Endothelial cell of umbilical vein (primary cell): Measurements from ENCODE around the gene ITGA3. TPM values are rescaled to one million over a fixed set of nuclear protein-coding genes. Genes with fewer than 3 reads are reported as not detected.

Experiments
- BruUV-seq: library from RNA; stranded (reverse); fragments of 400-500 nt; replicated peaks from 2 replicates; lab custom pipeline; 2021; lab: Mats Ljungman, UMichigan
- CTCF ChIA-PET: fragments of 300-600, 350-600 bp; sonication (Branson Sonifier 250); formaldehyde crosslinking; loops from one replicate; lab custom pipeline; 2021; ENCODE audit warnings: antibody characterized with exemption, inconsistent platforms; lab: Charles Lee
- POLR2A ChIA-PET: fragments of 300-600, 350-600 bp; sonication (Branson Sonifier 250); formaldehyde crosslinking; loops from one replicate; lab custom pipeline; 2021; ENCODE audit warnings: antibody characterized with exemption, inconsistent platforms; lab: Charles Lee
- DNase-seq: peaks from one replicate; pipeline ENCODE4 v3.0.0-alpha.2; 2011; ENCODE audit warnings: low read depth, low spot score
- FAIRE-seq: peaks from 2 replicates; lab custom pipeline; 2011; peaks lifted over from hg19 to GRCh38; lab: Jason Lieb, UNC
- H2AFZ ChIP-seq: 2 replicates; pipeline ENCODE4 v1.6.0; 2012; ENCODE audit warnings: low read depth, low read length, control low read depth, inconsistent platforms
- H3K27ac ChIP-seq: 2 replicates; pipeline ENCODE4 v1.5.1; 2011; ENCODE audit warnings: low read depth, mild to moderate bottlenecking, control low read depth, low read length, moderate library complexity; ENCODE audit not compliant: insufficient read depth
- H3K27me3 ChIP-seq, 2 experiments: 2 replicates each; pipeline versions ENCODE4 v1.6.0 to v1.6.1; 2011; ENCODE audit warnings: low read length in 2 of 2, mixed read lengths in 1 of 2; ENCODE audit not compliant: control insufficient read depth in 2 of 2, insufficient read depth in 2 of 2
- H3K36me3 ChIP-seq, 2 experiments: 2 replicates in 1 of 2; 3 replicates in 1 of 2; pipeline ENCODE4 v1.5.1; 2011; ENCODE audit warnings: low read length in 2 of 2, mild to moderate bottlenecking in 1 of 2, moderate library complexity in 1 of 2; ENCODE audit not compliant: control insufficient read depth in 2 of 2, insufficient read depth in 2 of 2; ENCODE audit errors: extremely low read depth in 1 of 2
- H3K4me1 ChIP-seq: 3 replicates; pipeline ENCODE4 v1.5.1; 2011; ENCODE audit warnings: mild to moderate bottlenecking, low read length; ENCODE audit not compliant: control insufficient read depth, insufficient read depth; ENCODE audit errors: extremely low read depth
- H3K4me2 ChIP-seq: 2 replicates; pipeline ENCODE4 v1.6.1; 2011; ENCODE audit warnings: low read length, control low read depth, mixed read lengths; ENCODE audit not compliant: insufficient read depth
- H3K4me3 ChIP-seq, 3 experiments: fragments of 200-600 bp in 1 of 3; sonication (generic), shearing (Covaris generic) in 1 of 3; replicated peaks in 1 of 3; 2 replicates each; pipeline ENCODE4 v1.5.1; 2011 to 2016; ENCODE audit warnings: control low read depth in 3 of 3, low read length in 3 of 3, mild to moderate bottlenecking in 2 of 3, inconsistent platforms in 1 of 3, low read depth in 1 of 3, moderate library complexity in 1 of 3; ENCODE audit not compliant: insufficient read depth in 1 of 3
- H3K79me2 ChIP-seq: 2 replicates; pipeline ENCODE4 v1.6.0; 2012; ENCODE audit warnings: low read length, inconsistent platforms; ENCODE audit not compliant: control insufficient read depth, insufficient read depth
- H3K9ac ChIP-seq: replicated peaks from 2 replicates; pipeline ENCODE3; 2011; ENCODE audit warnings: low read length, control low read depth; ENCODE audit not compliant: insufficient read depth; ENCODE audit errors: extremely low read depth
- H3K9me1 ChIP-seq: replicated peaks from 3 replicates; pipeline ENCODE4 v1.6.0; 2011; ENCODE audit warnings: mild to moderate bottlenecking, low read length; ENCODE audit not compliant: control insufficient read depth, insufficient read depth; ENCODE audit errors: extremely low read depth
- H3K9me3 ChIP-seq: replicated peaks from 2 replicates; pipeline ENCODE4 v1.5.1; 2012; ENCODE audit warnings: low read length, inconsistent platforms; ENCODE audit not compliant: control insufficient read depth, insufficient read depth
- H4K20me1 ChIP-seq: replicated peaks from 2 replicates; pipeline ENCODE3; 2011; ENCODE audit warnings: mild to moderate bottlenecking, low read length; ENCODE audit not compliant: control insufficient read depth, insufficient read depth; ENCODE audit errors: extremely low read depth
- CTCF ChIP-seq, 2 donors: IDR thresholded peaks; 1 replicate in 1 of 2; 2 replicates in 1 of 2; pipeline ENCODE4 v1.5.1; 2011; ENCODE audit warnings: low read length in 2 of 2, mild to moderate bottlenecking in 2 of 2, moderate library complexity in 2 of 2, control low read depth in 1 of 2, inconsistent platforms in 1 of 2, low read depth in 1 of 2; ENCODE audit not compliant: insufficient read depth in 1 of 2; ENCODE audit errors: extremely low read depth in 1 of 2
- EZH2 ChIP-seq: IDR thresholded peaks from 2 replicates; pipeline ENCODE4 v1.6.1; 2012; ENCODE audit warnings: borderline replicate concordance, low read depth, mild to moderate bottlenecking, moderate library complexity, low read length, inconsistent platforms; ENCODE audit not compliant: severe bottlenecking
- FOS ChIP-seq: IDR thresholded peaks from 2 replicates; pipeline ENCODE4 v1.6.1; 2011; ENCODE audit warnings: mild to moderate bottlenecking, low read length, moderate library complexity, borderline replicate concordance; ENCODE audit not compliant: insufficient read depth
- GATA2 ChIP-seq: IDR thresholded peaks from 2 replicates; pipeline ENCODE4 v1.7.0; 2011; ENCODE audit warnings: low read depth, mild to moderate bottlenecking, moderate library complexity, mixed read lengths, low read length; ENCODE audit not compliant: insufficient read length, insufficient read depth
- JUN ChIP-seq: IDR thresholded peaks from 2 replicates; pipeline ENCODE4 v1.6.1; 2011; ENCODE audit warnings: borderline replicate concordance, low read depth; ENCODE audit not compliant: insufficient read length, insufficient read depth
- MAX ChIP-seq: IDR thresholded peaks from 2 replicates; pipeline ENCODE4 v1.6.1; 2011; ENCODE audit not compliant: insufficient read depth, insufficient read length
- MYC ChIP-seq: IDR thresholded peaks from one replicate; pipeline ENCODE4 v1.6.1; 2011; ENCODE audit warnings: mild to moderate bottlenecking, low read depth, low read length
- POLR2A ChIP-seq: IDR thresholded peaks from 2 replicates; pipeline ENCODE4 v1.6.1; 2012; ENCODE audit warnings: low read depth, mild to moderate bottlenecking, control low read depth, low read length
- POLR2AphosphoS5 ChIP-seq: IDR thresholded peaks from 2 replicates; pipeline ENCODE4 v1.6.1; 2012; ENCODE audit warnings: low read depth, mild to moderate bottlenecking, control low read depth, low read length, moderate library complexity; ENCODE audit not compliant: insufficient read depth
- dilution Hi-C: fragments of 300-500 bp; cut with MboI; formaldehyde crosslinking; loops from one replicate; pipeline ENCODE4 v1.15.0; 2019; ENCODE audit warnings: low sequenced_read_pairs; ENCODE audit not compliant: extremely low pct_ligation_motif_present
- intact Hi-C: fragments of 100-400 bp; cut with micrococcal nuclease; formaldehyde crosslinking; loops from one replicate; pipeline ENCODE4 v1.10.0; 2022
- polyA plus RNA-seq, 4 experiments: library from polyadenylated mRNA; depleted of rRNA in 3 of 4; stranded (reverse) in 3 of 4; unstranded in 1 of 4; fragments of >200 nt; gene quantifications; 2 replicates each; pipeline versions ENCODE4 v1.2.1 to v1.2.3, GENCODE V29; 2011 to 2012; ENCODE audit warnings: missing spikeins in 1 of 4
- total RNA-seq: library from RNA; stranded (reverse); gene quantifications from 2 replicates; pipeline ENCODE4 v1.2.3, GENCODE V29; 2021

Gene ITGA3
- total and polyA plus RNA-seq, 2 donors (not counting 3 experiments of a cell fraction or from before 2014, with no cell fraction given): 92.7 to 112 TPM

- H3K36me3 ChIP-seq: peaks cover 0 to 5% of the 10 kb centered on the region in 2 experiments
- DNase-seq: no peak
- no peak overlapping the region for H3K4me2 ChIP-seq
- no peaks in the 10 kb centered on the region for H3K79me2 ChIP-seq
- no peak overlapping the region for H3K27ac ChIP-seq
- H3K9me3 ChIP-seq: no peaks in the 10 kb centered on the region
- intact Hi-C loops (no loop called here), dilution Hi-C loops (no loop called here)
- CTCF ChIA-PET: interaction anchor here (3.5 to 3.9 kb wide), 2 partner anchors 8 to 12 kb away, joined by 12 to 19 read pairs; no protein-coding TSS in a partner anchor
- FAIRE-seq: no peak
- TF ChIP-seq EZH2: no peak
- TF ChIP-seq POLR2A: no peak
- no peak for TF ChIP-seq FOS
- TF ChIP-seq GATA2: no peak
- no peak for TF ChIP-seq MAX
- TF ChIP-seq CTCF (IDR thresholded peaks at IDR 0.05; ENCODE audit: extremely low read depth in 1 of 2, insufficient read depth in 1 of 2, low read depth in 1 of 2, low read length in 2 of 2): no peak
- no peak for TF ChIP-seq JUN
- TF ChIP-seq POLR2AphosphoS5: no peak
- no peak for TF ChIP-seq MYC
- no peaks in the 10 kb centered on the region for H4K20me1 ChIP-seq
- no peak overlapping the region for H3K4me3 ChIP-seq
- H2AFZ ChIP-seq: no peak overlapping the region
- no peak overlapping the region for H3K9ac ChIP-seq
- H3K9me1 ChIP-seq: no peaks in the 10 kb centered on the region
- no peaks in the 10 kb centered on the region for H3K27me3 ChIP-seq
- POLR2A ChIA-PET: no interaction called here
- no TSS peak for BruUV-seq
- no peaks in the 10 kb centered on the region for H3K4me1 ChIP-seq
Measured at GRCh38 chr17:50102164-50102991, 46.5 kb downstream of the ITGA3 start.
